Endothelial cell of umbilical vein (primary cell): Measurements from ENCODE around the gene PNPLA2.

Source experiments
- CTCF ChIP-seq, 2 donors: IDR thresholded peaks; 1 replicate in 1 of 2; 2 replicates in 1 of 2; pipeline ENCODE4 v1.5.1; 2011; ENCODE audit warnings: low read length in 2 of 2, mild to moderate bottlenecking in 2 of 2, moderate library complexity in 2 of 2, control low read depth in 1 of 2, inconsistent platforms in 1 of 2, low read depth in 1 of 2; ENCODE audit not compliant: insufficient read depth in 1 of 2; ENCODE audit errors: extremely low read depth in 1 of 2
- EZH2 ChIP-seq: IDR thresholded peaks from 2 replicates; pipeline ENCODE4 v1.6.1; 2012; ENCODE audit warnings: borderline replicate concordance, low read depth, mild to moderate bottlenecking, moderate library complexity, low read length, inconsistent platforms; ENCODE audit not compliant: severe bottlenecking
- GATA2 ChIP-seq: IDR thresholded peaks from 2 replicates; pipeline ENCODE4 v1.7.0; 2011; ENCODE audit warnings: low read depth, mild to moderate bottlenecking, moderate library complexity, mixed read lengths, low read length; ENCODE audit not compliant: insufficient read length, insufficient read depth
- MYC ChIP-seq: IDR thresholded peaks from one replicate; pipeline ENCODE4 v1.6.1; 2011; ENCODE audit warnings: mild to moderate bottlenecking, low read depth, low read length
- POLR2A ChIP-seq: IDR thresholded peaks from 2 replicates; pipeline ENCODE4 v1.6.1; 2012; ENCODE audit warnings: low read depth, mild to moderate bottlenecking, control low read depth, low read length
- POLR2AphosphoS5 ChIP-seq: IDR thresholded peaks from 2 replicates; pipeline ENCODE4 v1.6.1; 2012; ENCODE audit warnings: low read depth, mild to moderate bottlenecking, control low read depth, low read length, moderate library complexity; ENCODE audit not compliant: insufficient read depth

- TF ChIP-seq CTCF (IDR thresholded peaks at IDR 0.05; ENCODE audit: extremely low read depth in 1 of 2, insufficient read depth in 1 of 2, low read depth in 1 of 2, low read length in 2 of 2) (no peak), MYC (no peak), POLR2A (no peak), POLR2AphosphoS5 (no peak), GATA2 (no peak), EZH2 (no peak)
Measured at GRCh38 chr11:829176-829846, 10.6 kb downstream of the PNPLA2 start.
